GM12892 (cell line): Measurements from ENCODE around the gene MORC4.

ENCODE experiments used
- DNase-seq: peaks from one replicate; pipeline ENCODE4 v3.0.0; 2011; ENCODE audit not compliant: insufficient read length
- FAIRE-seq: peaks from 2 replicates; lab custom pipeline; 2011; peaks lifted over from hg19 to GRCh38; lab: Jason Lieb, UNC
- POLR2A ChIP-seq: IDR thresholded peaks from 2 replicates; pipeline ENCODE4 v1.6.1; 2011; ENCODE audit warnings: low read depth, low read length, control low read depth
- POLR2AphosphoS5 ChIP-seq: IDR thresholded peaks from 2 replicates; pipeline ENCODE4 v1.6.1; 2011; ENCODE audit warnings: low read depth, low read length, control low read depth
- TAF1 ChIP-seq: IDR thresholded peaks from 2 replicates; pipeline ENCODE4 v1.6.1; 2011; ENCODE audit warnings: low read depth, mild to moderate bottlenecking, control low read depth, low read length, borderline replicate concordance

The MORC4 gene

DNA sequence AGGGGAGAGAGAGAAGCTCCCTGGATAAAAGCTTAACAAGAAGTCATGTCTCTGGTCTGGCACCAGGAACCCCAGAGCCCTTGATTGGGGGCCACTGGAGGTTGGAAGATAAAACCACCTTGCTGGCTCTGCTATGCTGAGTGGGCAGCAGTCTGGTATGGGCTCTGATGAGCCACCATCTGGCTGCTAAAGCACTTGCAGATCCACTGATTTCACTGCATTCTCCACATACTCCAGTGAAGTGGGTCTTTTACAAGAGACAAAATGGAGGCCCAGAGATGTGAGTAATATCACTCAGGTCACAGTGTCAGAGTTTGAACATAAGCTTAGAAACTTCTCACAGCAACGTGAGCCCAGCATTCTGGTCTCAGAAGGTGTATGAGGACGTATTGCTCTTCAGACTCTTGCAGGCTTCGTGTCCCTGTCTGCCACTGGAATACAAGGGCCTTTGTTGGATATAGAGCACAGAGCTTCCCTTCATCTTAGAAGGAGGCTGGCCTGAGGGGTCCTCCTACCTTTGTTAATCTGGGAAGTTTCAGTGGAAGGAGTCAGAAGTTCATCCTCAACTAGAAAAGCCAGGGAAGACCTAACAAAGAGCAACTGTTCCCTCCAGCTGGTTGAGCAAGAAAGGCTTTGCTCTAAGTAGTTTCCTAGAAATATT lies 68.1 kb downstream of the MORC4 start:
- DNase-seq (no peak), FAIRE-seq (no peak)
- no peak for TF ChIP-seq POLR2AphosphoS5
- no peak for TF ChIP-seq POLR2A
- TF ChIP-seq TAF1: no peak

DNA sequence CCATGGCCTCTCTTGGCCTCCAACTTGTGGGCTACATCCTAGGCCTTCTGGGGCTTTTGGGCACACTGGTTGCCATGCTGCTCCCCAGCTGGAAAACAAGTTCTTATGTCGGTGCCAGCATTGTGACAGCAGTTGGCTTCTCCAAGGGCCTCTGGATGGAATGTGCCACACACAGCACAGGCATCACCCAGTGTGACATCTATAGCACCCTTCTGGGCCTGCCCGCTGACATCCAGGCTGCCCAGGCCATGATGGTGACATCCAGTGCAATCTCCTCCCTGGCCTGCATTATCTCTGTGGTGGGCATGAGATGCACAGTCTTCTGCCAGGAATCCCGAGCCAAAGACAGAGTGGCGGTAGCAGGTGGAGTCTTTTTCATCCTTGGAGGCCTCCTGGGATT lies 71.8 kb downstream of the MORC4 start:
- DNase-seq (no peak), FAIRE-seq (no peak)
- TF ChIP-seq POLR2A: no peak
- TF ChIP-seq POLR2AphosphoS5: no peak
- TF ChIP-seq TAF1: no peak

- no peak for TF ChIP-seq POLR2AphosphoS5
- TF ChIP-seq TAF1: no peak
- no peak for TF ChIP-seq POLR2A
- FAIRE-seq: no peak
Measured at GRCh38 chrX:106927700-106928099, 72.3 kb downstream of the MORC4 start.

DNA sequence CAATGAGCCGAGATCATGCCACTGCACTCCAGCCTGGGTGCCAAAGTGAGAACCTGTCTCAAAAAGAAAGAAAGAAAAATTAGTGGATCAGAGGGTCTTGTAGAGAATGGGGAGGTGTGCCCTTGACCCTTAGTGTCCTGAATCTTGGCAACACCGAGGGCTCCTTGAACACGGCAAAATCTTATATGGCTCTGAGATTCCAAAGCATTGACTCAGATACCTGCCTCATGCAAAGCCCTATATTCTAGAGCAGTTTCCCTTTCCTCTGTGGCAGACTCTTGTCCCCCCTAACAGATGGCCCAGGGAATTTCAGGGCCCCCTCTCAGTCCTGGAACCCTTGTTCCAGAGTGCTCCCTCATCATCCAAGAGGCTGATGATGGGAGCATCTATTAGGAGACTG lies 73.0 kb downstream of the MORC4 start:
- FAIRE-seq (no peak), DNase-seq (no peak)
- no peak for TF ChIP-seq TAF1

More at GRCh38 chrX:106927700-106928099, 72.3 kb downstream of the MORC4 start:
- no peak for DNase-seq

GRCh38 chrX:106921637-106922036 lies 78.4 kb downstream of the MORC4 start:
- no peak for TF ChIP-seq POLR2AphosphoS5
- no peak for TF ChIP-seq TAF1
- no peak for TF ChIP-seq POLR2A
- DNase-seq (no peak), FAIRE-seq (no peak)

GRCh38 chrX:106919932-106920452 lies 80.0 kb downstream of the MORC4 start, which contains the start of gene CLDN2:
Gene CLDN2, plus strand, starts transcription at chrX:106920402. Its CDS starts 7,827 bp downstream, at chrX:106928229.
- no peak for TF ChIP-seq POLR2A
- TF ChIP-seq TAF1: no peak
- no peak for TF ChIP-seq POLR2AphosphoS5
- DNase-seq: no peak
- FAIRE-seq: no peak

GRCh38 chrX:106917830-106918500 lies 82.0 kb downstream of the MORC4 start:
- no peak for DNase-seq
- no peak for FAIRE-seq
- TF ChIP-seq POLR2AphosphoS5 (no peak), POLR2A (no peak), TAF1 (no peak)

- no peak for DNase-seq
- no peak for FAIRE-seq
- no peak for TF ChIP-seq POLR2AphosphoS5
- no peak for TF ChIP-seq TAF1
- no peak for TF ChIP-seq POLR2A
Measured at GRCh38 chrX:106912864-106913263, 87.1 kb downstream of the MORC4 start.

- FAIRE-seq (no peak), DNase-seq (no peak)
- TF ChIP-seq POLR2AphosphoS5: no peak
- no peak for TF ChIP-seq POLR2A
- no peak for TF ChIP-seq TAF1
Measured at GRCh38 chrX:106906361-106906760, 93.7 kb downstream of the MORC4 start.

GRCh38 chrX:106905064-106905708 lies 94.8 kb downstream of the MORC4 start:
- no peak for FAIRE-seq
- no peak for DNase-seq
- TF ChIP-seq POLR2AphosphoS5 (no peak), POLR2A (no peak), TAF1 (no peak)

- DNase-seq: no peak
- FAIRE-seq: no peak
- no peak for TF ChIP-seq TAF1
- TF ChIP-seq POLR2A: no peak
- TF ChIP-seq POLR2AphosphoS5: no peak
Measured at GRCh38 chrX:106903856-106904528, 96.0 kb downstream of the MORC4 start.
